Type B pancreatic cell (in vitro differentiated cells): ENCODE results near the gene RCOR1. TPM values are rescaled to one million over a fixed set of nuclear protein-coding genes. Genes with fewer than 3 reads are reported as not detected.
"Not testable (repeated sequence)": the region's sequence is repeated elsewhere in the genome, so short reads cannot be mapped to it uniquely, and the experiment has no call there.

Experiments used
- DNase-seq: peaks from one replicate; pipeline ENCODE4 v3.0.0; 2021; ENCODE audit warnings: mixed read lengths; ENCODE audit not compliant: unreplicated experiment; ENCODE audit errors: extremely low spot score
- H3K27ac Mint-ChIP-seq: 2 replicates; pipeline ENCODE4 v1.8.0; 2021; ENCODE audit warnings: mild to moderate bottlenecking, mixed read lengths
- H3K27me3 Mint-ChIP-seq: 2 replicates; pipeline ENCODE4 v1.8.0; 2021; ENCODE audit warnings: mixed read lengths
- H3K36me3 Mint-ChIP-seq: 2 replicates; pipeline ENCODE4 v1.8.0; 2021; ENCODE audit warnings: mixed read lengths
- H3K4me1 Mint-ChIP-seq: one replicate; pipeline ENCODE4 v1.8.0; 2021; ENCODE audit warnings: mixed read lengths; ENCODE audit not compliant: unreplicated experiment
- H3K4me3 Mint-ChIP-seq: 2 replicates; pipeline ENCODE4 v1.8.0; 2021; ENCODE audit warnings: mild to moderate bottlenecking, mixed read lengths
- H3K9me3 Mint-ChIP-seq: 2 replicates; pipeline ENCODE4 v1.8.0; 2021; ENCODE audit warnings: mixed read lengths
- CTCF ChIP-seq: fragments of 200-600 bp; sonication (generic); conservative IDR thresholded peaks from 2 replicates; pipeline ENCODE4 v1.5.0; 2021; ENCODE audit warnings: antibody characterized with exemption, mild to moderate bottlenecking
- total RNA-seq: library from RNA; stranded (reverse); gene quantifications from 2 replicates; pipeline ENCODE4 v1.2.1, GENCODE V29; 2021; ENCODE audit warnings: low replicate concordance

The RCOR1 gene
- total RNA-seq, 1 donor from 2014 or later: 35.3 TPM

GRCh38 chr14:102568115-102568614, 24.3 kb upstream of the RCOR1 start:
- no peak for DNase-seq
- TF ChIP-seq CTCF: no peak
- peaks cover 9% of the 10 kb centered on the region for H3K4me1 Mint-ChIP-seq
- no peaks in the 10 kb centered on the region for H3K27me3 Mint-ChIP-seq
- no peaks in the 10 kb centered on the region for H3K36me3 Mint-ChIP-seq
- no peaks in the 10 kb centered on the region for H3K9me3 Mint-ChIP-seq
- H3K4me3 Mint-ChIP-seq: peak overlapping the region; percentile 61
- peak overlapping the region; percentile 76 for H3K27ac Mint-ChIP-seq

GRCh38 chr14:102570334-102570995, 22.0 kb upstream of the RCOR1 start:
- Mint-ChIP-seq H3K36me3 (no peaks in the 10 kb centered on the region), H3K4me1 (peaks cover 16% of the 10 kb centered on the region), H3K4me3 (peak overlapping the region; percentile 49), H3K9me3 (no peaks in the 10 kb centered on the region), H3K27ac (peak overlapping the region; percentile 60), H3K27me3 (no peaks in the 10 kb centered on the region)
- TF ChIP-seq CTCF: no peak
- DNase-seq: no peak

GRCh38 chr14:102571043-102571442, 21.4 kb upstream of the RCOR1 start:
- H3K4me3 Mint-ChIP-seq: no peak overlapping the region
- H3K9me3 Mint-ChIP-seq: no peaks in the 10 kb centered on the region
- no peaks in the 10 kb centered on the region for H3K27me3 Mint-ChIP-seq
- H3K27ac Mint-ChIP-seq: no peak overlapping the region
- no peak for TF ChIP-seq CTCF
- H3K36me3 Mint-ChIP-seq: no peaks in the 10 kb centered on the region
- no peak for DNase-seq
- H3K4me1 Mint-ChIP-seq: peaks cover 18% of the 10 kb centered on the region

- Mint-ChIP-seq H3K9me3 (no peaks in the 10 kb centered on the region), H3K4me1 (peaks cover 18% of the 10 kb centered on the region), H3K27ac (no peak overlapping the region), H3K4me3 (no peak overlapping the region), H3K27me3 (no peaks in the 10 kb centered on the region), H3K36me3 (no peaks in the 10 kb centered on the region)
- TF ChIP-seq CTCF: no peak
- no peak for DNase-seq
Measured at GRCh38 chr14:102571478-102572042, 20.9 kb upstream of the RCOR1 start.

GRCh38 chr14:102573161-102573560, 19.3 kb upstream of the RCOR1 start:
- not testable (repeated sequence) for DNase-seq, H3K9me3 Mint-ChIP-seq, H3K27ac Mint-ChIP-seq, H3K27me3 Mint-ChIP-seq, H3K4me3 Mint-ChIP-seq, H3K36me3 Mint-ChIP-seq
- H3K4me1 Mint-ChIP-seq: peaks cover 18% of the 10 kb centered on the region

GRCh38 chr14:102573591-102574046, 18.8 kb upstream of the RCOR1 start:
- H3K9me3 Mint-ChIP-seq: no peaks in the 10 kb centered on the region
- DNase-seq: no peak

More at GRCh38 chr14:102573591-102574046, 18.8 kb upstream of the RCOR1 start:
- no peak for TF ChIP-seq CTCF
- no peaks in the 10 kb centered on the region for H3K36me3 Mint-ChIP-seq
- H3K27ac Mint-ChIP-seq: no peak overlapping the region
- H3K4me1 Mint-ChIP-seq: peaks cover 18% of the 10 kb centered on the region
- H3K27me3 Mint-ChIP-seq: no peaks in the 10 kb centered on the region
- H3K4me3 Mint-ChIP-seq: no peak overlapping the region
